MM.1S (cell line): Measurements from ENCODE around the gene CCSER1.

Experiments
- DNase-seq: peaks from one replicate; pipeline ENCODE4 v3.0.0-alpha.2; 2015
- H2AFZ ChIP-seq: fragments of 300-600 bp; sonication (generic); 2 replicates; pipeline ENCODE4 v1.6.0; 2016; ENCODE audit warnings: antibody characterized with exemption, low read length
- H3F3A ChIP-seq: fragments of 300-600 bp; sonication (generic); 2 replicates; pipeline ENCODE4 v1.6.1; 2016; ENCODE audit warnings: mild to moderate bottlenecking, antibody characterized with exemption, low read length, moderate library complexity, mixed read lengths; ENCODE audit not compliant: insufficient read depth
- H3K27ac ChIP-seq: fragments of 300-600 bp; sonication (generic); 2 replicates; pipeline ENCODE4 v1.5.1; 2016; ENCODE audit warnings: mild to moderate bottlenecking, low read length
- H3K27me3 ChIP-seq: fragments of 300-600 bp; sonication (generic); replicated peaks from 2 replicates; pipeline ENCODE4 v1.6.0; 2016; ENCODE audit warnings: low read length; ENCODE audit not compliant: insufficient read depth
- H3K36me3 ChIP-seq: fragments of 300-600 bp; sonication (generic); replicated peaks from 2 replicates; pipeline ENCODE4 v1.6.1; 2016; ENCODE audit warnings: mild to moderate bottlenecking, low read length, mixed read lengths; ENCODE audit not compliant: insufficient read depth
- H3K4me1 ChIP-seq: fragments of 300-600 bp; sonication (generic); 2 replicates; pipeline ENCODE4 v1.6.1; 2016; ENCODE audit warnings: low read length, mixed read lengths
- H3K4me2 ChIP-seq: fragments of 300-600 bp; sonication (generic); 2 replicates; pipeline ENCODE4 v1.6.0; 2016; ENCODE audit warnings: low read depth, low read length
- H3K4me3 ChIP-seq: fragments of 300-600 bp; sonication (generic); 2 replicates; pipeline ENCODE4 v1.5.1; 2016; ENCODE audit warnings: low read length, mixed read lengths
- H3K79me2 ChIP-seq: fragments of 300-600 bp; sonication (generic); 2 replicates; pipeline ENCODE4 v1.6.1; 2016; ENCODE audit warnings: mixed run types, low read length, mixed read lengths
- H3K9ac ChIP-seq: fragments of 300-600 bp; sonication (generic); 2 replicates; pipeline ENCODE4 v1.6.1; 2016; ENCODE audit warnings: low read length, mixed read lengths
- H3K9me2 ChIP-seq: fragments of 300-600 bp; sonication (generic); replicated peaks from 2 replicates; pipeline ENCODE4 v1.6.1; 2016; ENCODE audit warnings: mild to moderate bottlenecking, low read length, mixed read lengths; ENCODE audit not compliant: insufficient read depth
- H3K9me3 ChIP-seq: fragments of 300-600 bp; sonication (generic); replicated peaks from 2 replicates; pipeline ENCODE4 v1.6.1; 2016; ENCODE audit warnings: mild to moderate bottlenecking, low read length, mixed read lengths; ENCODE audit not compliant: insufficient read depth
- H4K20me1 ChIP-seq: fragments of 300-600 bp; sonication (generic); 2 replicates; pipeline ENCODE4 v1.6.1; 2016; ENCODE audit warnings: mild to moderate bottlenecking, low read length, moderate library complexity, mixed read lengths; ENCODE audit not compliant: insufficient read depth
- EZH2 ChIP-seq: fragments of 300-600 bp; sonication (generic); optimal IDR thresholded peaks from 2 replicates; pipeline ENCODE3; 2017; ENCODE audit warnings: low read depth, mild to moderate bottlenecking, antibody characterized with exemption, low read length, mixed read lengths
- EZH2phosphoT487 ChIP-seq: fragments of 300-600 bp; sonication (generic); IDR thresholded peaks from 2 replicates; pipeline ENCODE4 v1.6.1; 2018; ENCODE audit warnings: antibody characterized with exemption, low read length
- TF ChIP-seq, protein P1 (sequence below): fragments of 300-600 bp; sonication (generic); IDR thresholded peaks from 2 replicates; pipeline ENCODE4 v1.5.1; 2016; ENCODE audit warnings: antibody characterized with exemption, low read length, mixed read lengths

CCSER1 gene

DNA sequence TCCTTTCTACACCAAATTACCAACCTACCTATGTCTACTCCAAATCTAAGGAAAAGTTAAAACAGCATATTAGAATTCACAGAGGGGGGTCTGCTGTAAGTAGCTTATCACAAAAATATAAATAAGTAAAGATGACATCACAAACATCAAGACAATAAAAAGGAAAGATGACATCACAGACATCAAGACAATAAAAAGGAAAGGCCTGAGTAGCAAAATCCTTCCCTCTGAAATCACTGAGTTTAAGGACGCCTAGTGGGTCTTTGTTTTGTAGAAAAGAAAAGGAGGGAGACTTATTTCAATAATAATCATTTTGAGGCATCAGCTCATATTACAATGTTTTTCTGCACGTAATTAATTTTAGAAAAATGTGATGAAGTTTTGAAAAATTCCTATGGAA, 1469.5 kb downstream of the CCSER1 start:
- no peaks in the 10 kb centered on the region for H3K36me3 ChIP-seq
- H2AFZ ChIP-seq, result no peak overlapping the region
- H3K4me2 ChIP-seq, result no peak overlapping the region
- no peak overlapping the region for H3K9ac ChIP-seq
- H3K9me2 ChIP-seq, result no peaks in the 10 kb centered on the region
- H3K27me3 ChIP-seq, result no peaks in the 10 kb centered on the region
- TF ChIP-seq, protein P1, sequence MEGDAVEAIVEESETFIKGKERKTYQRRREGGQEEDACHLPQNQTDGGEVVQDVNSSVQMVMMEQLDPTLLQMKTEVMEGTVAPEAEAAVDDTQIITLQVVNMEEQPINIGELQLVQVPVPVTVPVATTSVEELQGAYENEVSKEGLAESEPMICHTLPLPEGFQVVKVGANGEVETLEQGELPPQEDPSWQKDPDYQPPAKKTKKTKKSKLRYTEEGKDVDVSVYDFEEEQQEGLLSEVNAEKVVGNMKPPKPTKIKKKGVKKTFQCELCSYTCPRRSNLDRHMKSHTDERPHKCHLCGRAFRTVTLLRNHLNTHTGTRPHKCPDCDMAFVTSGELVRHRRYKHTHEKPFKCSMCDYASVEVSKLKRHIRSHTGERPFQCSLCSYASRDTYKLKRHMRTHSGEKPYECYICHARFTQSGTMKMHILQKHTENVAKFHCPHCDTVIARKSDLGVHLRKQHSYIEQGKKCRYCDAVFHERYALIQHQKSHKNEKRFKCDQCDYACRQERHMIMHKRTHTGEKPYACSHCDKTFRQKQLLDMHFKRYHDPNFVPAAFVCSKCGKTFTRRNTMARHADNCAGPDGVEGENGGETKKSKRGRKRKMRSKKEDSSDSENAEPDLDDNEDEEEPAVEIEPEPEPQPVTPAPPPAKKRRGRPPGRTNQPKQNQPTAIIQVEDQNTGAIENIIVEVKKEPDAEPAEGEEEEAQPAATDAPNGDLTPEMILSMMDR, result no peak
- TF ChIP-seq EZH2phosphoT487, result no peak
- no peak for TF ChIP-seq EZH2
- H3F3A ChIP-seq, result no peaks in the 10 kb centered on the region
- H3K4me1 ChIP-seq, result no peaks in the 10 kb centered on the region
- H3K4me3 ChIP-seq, result no peak overlapping the region
- DNase-seq, result no peak
- H3K79me2 ChIP-seq, result no peaks in the 10 kb centered on the region
- H4K20me1 ChIP-seq, result no peaks in the 10 kb centered on the region
- no peak overlapping the region for H3K27ac ChIP-seq
- no peaks in the 10 kb centered on the region for H3K9me3 ChIP-seq

DNA sequence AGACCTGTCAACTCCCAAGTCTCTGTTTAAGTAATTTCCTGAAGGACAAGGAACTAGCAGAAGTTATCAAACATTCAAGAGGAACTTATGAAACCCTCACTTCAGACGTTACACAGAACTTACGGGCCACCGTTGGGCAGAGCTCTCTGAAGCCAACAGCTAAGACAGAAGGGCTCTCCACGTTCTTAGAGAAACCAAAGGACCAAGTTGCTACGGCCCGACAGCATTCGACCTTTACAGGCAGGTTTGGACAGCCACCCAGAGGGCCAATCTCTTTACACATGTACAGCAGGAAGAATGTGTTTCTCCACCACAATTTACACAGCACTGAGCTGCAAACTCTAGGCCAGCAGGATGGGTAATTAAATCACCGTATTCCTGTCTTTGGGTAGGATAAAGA, 1471.5 kb downstream of the CCSER1 start:
- no peaks in the 10 kb centered on the region for H3K36me3 ChIP-seq
- no peak overlapping the region for H2AFZ ChIP-seq
- no peaks in the 10 kb centered on the region for H3K4me1 ChIP-seq
- H3K27me3 ChIP-seq, result no peaks in the 10 kb centered on the region
- H3F3A ChIP-seq, result no peaks in the 10 kb centered on the region
- H4K20me1 ChIP-seq, result no peaks in the 10 kb centered on the region
- TF ChIP-seq EZH2, result no peak
- TF ChIP-seq, protein P1, result no peak
- no peaks in the 10 kb centered on the region for H3K79me2 ChIP-seq
- H3K4me2 ChIP-seq, result no peak overlapping the region
- H3K9me2 ChIP-seq, result no peaks in the 10 kb centered on the region
- H3K27ac ChIP-seq, result no peak overlapping the region
- H3K4me3 ChIP-seq, result no peak overlapping the region
- no peaks in the 10 kb centered on the region for H3K9me3 ChIP-seq
- no peak overlapping the region for H3K9ac ChIP-seq
- no peak for DNase-seq

DNA sequence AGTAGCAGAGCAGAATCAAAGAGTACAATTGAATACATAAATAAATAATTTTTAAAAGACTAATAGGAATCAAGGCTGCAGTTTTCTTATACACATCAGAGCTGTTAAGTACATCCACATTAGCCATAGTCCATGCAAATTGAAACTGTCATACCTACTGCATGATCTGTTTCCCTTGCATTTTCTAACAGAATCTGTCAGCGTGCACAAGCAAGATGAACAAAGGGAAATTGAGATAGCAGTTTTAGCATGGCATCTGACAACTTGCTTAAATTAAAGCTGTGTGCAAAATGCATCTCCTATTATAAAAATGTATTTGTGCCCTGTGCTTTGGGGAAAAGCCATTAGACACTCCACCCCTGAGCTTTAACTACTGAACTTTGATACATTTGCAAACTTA, 1473.1 kb downstream of the CCSER1 start:
- H3K4me3 ChIP-seq, result no peak overlapping the region
- no peaks in the 10 kb centered on the region for H3K27me3 ChIP-seq
- no peaks in the 10 kb centered on the region for H4K20me1 ChIP-seq
- H3K4me2 ChIP-seq, result no peak overlapping the region
- no peak overlapping the region for H3K9ac ChIP-seq
- H3K9me3 ChIP-seq, result no peaks in the 10 kb centered on the region
- no peak overlapping the region for H3K27ac ChIP-seq
- H3F3A ChIP-seq, result no peaks in the 10 kb centered on the region
- no peaks in the 10 kb centered on the region for H3K79me2 ChIP-seq
- no peak overlapping the region for H2AFZ ChIP-seq
- no peak for DNase-seq
- no peaks in the 10 kb centered on the region for H3K36me3 ChIP-seq
- TF ChIP-seq, protein P1, result no peak
- no peak for TF ChIP-seq EZH2phosphoT487
- H3K4me1 ChIP-seq, result no peaks in the 10 kb centered on the region
- H3K9me2 ChIP-seq, result no peaks in the 10 kb centered on the region

DNA sequence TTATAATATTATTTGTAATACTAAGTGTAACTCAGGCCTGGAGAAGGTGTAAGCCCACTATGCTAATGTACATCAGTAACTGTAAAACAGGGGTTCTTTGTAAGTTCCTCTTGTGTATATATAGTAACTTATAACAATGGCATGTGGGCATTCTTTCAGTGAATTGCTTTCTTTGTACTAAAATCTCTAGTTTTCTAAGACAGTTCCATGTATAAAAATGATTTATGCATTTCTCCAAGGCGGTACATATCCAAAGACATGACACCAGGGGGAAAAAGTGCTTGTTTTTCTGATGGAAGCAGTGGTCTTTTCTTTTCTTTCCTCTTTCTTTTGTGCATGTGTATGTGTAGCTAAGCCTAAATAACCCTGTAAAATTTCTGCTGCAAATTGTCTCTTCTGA, 1474.2 kb downstream of the CCSER1 start:
- no peak for DNase-seq
- Histone ChIP-seq H3K9me3 (no peaks in the 10 kb centered on the region), H3K4me1 (no peaks in the 10 kb centered on the region), H3K9ac (no peak overlapping the region), H3K4me3 (no peak overlapping the region), H3K4me2 (no peak overlapping the region), H3K9me2 (no peaks in the 10 kb centered on the region), H3K27ac (no peak overlapping the region), H4K20me1 (no peaks in the 10 kb centered on the region), H3K79me2 (no peaks in the 10 kb centered on the region), H3F3A (no peaks in the 10 kb centered on the region), H3K36me3 (no peaks in the 10 kb centered on the region), H2AFZ (no peak overlapping the region), H3K27me3 (no peaks in the 10 kb centered on the region)
- TF ChIP-seq EZH2, result no peak
